Kidney epithelial cell (primary cell): ENCODE results near the gene KSR2. TPM values are rescaled to one million over a fixed set of nuclear protein-coding genes. Genes with fewer than 3 reads are reported as not detected.
A peak's percentile ranks its signal among the peaks of the same experiment; 100 is the strongest.

Experiments
- DNase-seq: peaks from one replicate; pipeline ENCODE4 v3.0.0-alpha.2; 2010; ENCODE audit warnings: low read depth
- H3K27me3 ChIP-seq: 2 replicates; pipeline ENCODE4 v1.6.0; 2011; ENCODE audit warnings: low read length; ENCODE audit not compliant: control insufficient read depth, insufficient read depth
- H3K36me3 ChIP-seq: 2 replicates; pipeline ENCODE4 v1.5.1; 2011; ENCODE audit warnings: low read length; ENCODE audit not compliant: control insufficient read depth, insufficient read depth
- H3K4me3 ChIP-seq: 2 replicates; pipeline ENCODE4 v1.5.1; 2011; ENCODE audit warnings: low read depth, mild to moderate bottlenecking, control low read depth, low read length
- CTCF ChIP-seq: IDR thresholded peaks from 2 replicates; pipeline ENCODE4 v1.5.1; 2011; ENCODE audit warnings: mild to moderate bottlenecking, moderate library complexity, low read length, control low read depth, inconsistent platforms; ENCODE audit not compliant: insufficient read depth, poor library complexity, severe bottlenecking
- total RNA-seq: library from RNA; depleted of rRNA; stranded (reverse); fragments of >200 nt; gene quantifications from 2 replicates; pipeline ENCODE4 v1.2.3, GENCODE V29; 2015

The KSR2 gene
- total RNA-seq, 1 donor from 2014 or later = 0.29 TPM

GRCh38 chr12:117592588-117593305 is 376.0 kb downstream of the KSR2 start:
- no peaks in the 10 kb centered on the region for H3K27me3 ChIP-seq

DNA sequence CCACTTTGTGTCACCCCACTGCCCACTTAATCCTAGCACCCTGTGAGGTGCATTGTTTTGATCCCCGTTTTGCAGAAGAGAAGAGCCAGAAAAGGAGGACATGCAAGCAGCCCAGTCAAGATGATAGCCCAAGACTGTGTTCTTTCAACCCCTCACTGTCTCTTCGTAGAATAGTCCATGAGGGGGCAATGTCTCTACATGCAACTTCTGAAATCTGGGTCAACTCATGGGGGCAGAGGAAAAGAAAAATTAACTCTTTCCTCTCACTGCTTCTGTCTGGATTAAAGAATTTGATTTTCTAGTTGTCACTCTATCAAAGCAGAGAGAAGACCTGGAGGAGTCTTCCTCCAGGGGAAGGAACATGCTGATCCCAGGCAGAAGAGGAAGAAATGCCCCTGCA is 377.8 kb downstream of the KSR2 start:
- DNase-seq = no peak
- Histone ChIP-seq H3K27me3 (no peaks in the 10 kb centered on the region), H3K36me3 (no peaks in the 10 kb centered on the region), H3K4me3 (no peak overlapping the region)
- TF ChIP-seq CTCF = no peak

More at GRCh38 chr12:117592588-117593305, 376.0 kb downstream of the KSR2 start:
- no peak for TF ChIP-seq CTCF
- Histone ChIP-seq H3K36me3 (no peaks in the 10 kb centered on the region), H3K4me3 (no peak overlapping the region)
- DNase-seq = no peak

DNA sequence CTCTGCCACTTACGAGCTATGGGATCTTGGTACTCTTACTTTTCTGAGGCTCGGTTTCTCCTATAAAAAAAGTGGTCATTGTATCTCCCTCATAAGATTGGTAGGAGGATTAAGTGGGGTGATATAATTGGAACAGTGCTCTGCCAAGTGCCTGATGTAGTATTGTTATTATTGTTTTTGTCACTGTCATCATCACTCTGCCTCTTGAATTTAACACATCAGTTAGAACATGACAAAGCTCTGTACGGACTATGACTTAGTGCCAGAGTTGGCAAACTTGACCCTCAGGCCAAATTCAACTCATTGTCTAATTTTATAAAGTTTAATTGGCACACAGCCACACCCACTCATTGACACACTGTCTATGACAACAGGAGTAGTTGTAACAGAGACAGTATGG is 378.4 kb downstream of the KSR2 start:
- DNase-seq = no peak
- no peak overlapping the region for H3K4me3 ChIP-seq
- TF ChIP-seq CTCF = no peak
- no peaks in the 10 kb centered on the region for H3K27me3 ChIP-seq
- H3K36me3 ChIP-seq = no peaks in the 10 kb centered on the region

GRCh38 chr12:117589021-117589420 is 379.8 kb downstream of the KSR2 start:
- TF ChIP-seq CTCF = no peak
- Histone ChIP-seq H3K36me3 (no peaks in the 10 kb centered on the region), H3K27me3 (no peaks in the 10 kb centered on the region), H3K4me3 (no peak overlapping the region)
- no peak for DNase-seq

- DNase-seq = no peak
- Histone ChIP-seq H3K4me3 (no peak overlapping the region), H3K36me3 (no peaks in the 10 kb centered on the region), H3K27me3 (no peaks in the 10 kb centered on the region)
- TF ChIP-seq CTCF = peak; percentile 92
These were observed 381.0 kb downstream of the KSR2 start for GRCh38 chr12:117587631-117588287.
